ENCODE results near the gene GSE1.

GRCh38 chr16:85615014-85615851 is 2.1 kb downstream of the GSE1 start:
- TF ChIP-seq VEZF1 (CRISPR knock-in tag; IDR thresholded peaks at IDR 0.05) (no peak), FOSL1 (tag; conservative IDR thresholded peaks at IDR 0.05) (peak; percentile 25; the same call in 1 of the 2 replicates)
